Kidney epithelial cell (primary cell): ENCODE data around the gene WASF3. TPM values are rescaled to one million over a fixed set of nuclear protein-coding genes. Genes with fewer than 3 reads are reported as not detected.
A peak's percentile ranks its signal among the peaks of the same experiment; 100 is the strongest.

Experiments
- DNase-seq: peaks from one replicate; pipeline ENCODE4 v3.0.0-alpha.2; 2010; ENCODE audit warnings: low read depth
- H3K27me3 ChIP-seq: 2 replicates; pipeline ENCODE4 v1.6.0; 2011; ENCODE audit warnings: low read length; ENCODE audit not compliant: control insufficient read depth, insufficient read depth
- H3K36me3 ChIP-seq: 2 replicates; pipeline ENCODE4 v1.5.1; 2011; ENCODE audit warnings: low read length; ENCODE audit not compliant: control insufficient read depth, insufficient read depth
- H3K4me3 ChIP-seq: 2 replicates; pipeline ENCODE4 v1.5.1; 2011; ENCODE audit warnings: low read depth, mild to moderate bottlenecking, control low read depth, low read length
- total RNA-seq: library from RNA; depleted of rRNA; stranded (reverse); fragments of >200 nt; gene quantifications from 2 replicates; pipeline ENCODE4 v1.2.3, GENCODE V29; 2015
- TF ChIP-seq, protein P1 (sequence below): IDR thresholded peaks from 2 replicates; pipeline ENCODE4 v1.5.1; 2011; ENCODE audit warnings: mild to moderate bottlenecking, moderate library complexity, low read length, control low read depth, inconsistent platforms; ENCODE audit not compliant: insufficient read depth, poor library complexity, severe bottlenecking

WASF3 gene
- total RNA-seq, 1 donor from 2014 or later = 11.5 TPM

DNA sequence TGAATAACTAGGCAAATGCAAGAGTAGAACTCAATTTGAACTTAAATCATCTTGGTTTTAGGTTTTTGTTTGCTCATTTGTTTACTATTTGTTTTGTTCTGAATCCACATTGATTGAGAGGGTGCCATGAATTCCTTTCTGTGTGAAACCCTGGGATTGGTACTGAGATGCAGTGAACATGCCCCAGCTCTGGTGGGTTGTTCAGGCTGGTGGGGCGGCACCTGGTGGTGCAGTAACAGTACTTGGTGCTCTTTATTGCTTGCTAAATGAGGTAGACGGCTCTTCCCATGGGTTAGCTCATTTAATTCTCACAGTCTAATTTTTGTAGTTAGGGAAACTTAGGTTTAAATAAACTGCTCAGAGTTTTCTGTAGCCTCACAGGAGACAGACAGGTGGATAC is 48.4 kb downstream of the WASF3 start:
- DNase-seq = no peak
- Histone ChIP-seq H3K36me3 (no peaks in the 10 kb centered on the region), H3K4me3 (no peak overlapping the region), H3K27me3 (no peaks in the 10 kb centered on the region)
- TF ChIP-seq, protein P1, sequence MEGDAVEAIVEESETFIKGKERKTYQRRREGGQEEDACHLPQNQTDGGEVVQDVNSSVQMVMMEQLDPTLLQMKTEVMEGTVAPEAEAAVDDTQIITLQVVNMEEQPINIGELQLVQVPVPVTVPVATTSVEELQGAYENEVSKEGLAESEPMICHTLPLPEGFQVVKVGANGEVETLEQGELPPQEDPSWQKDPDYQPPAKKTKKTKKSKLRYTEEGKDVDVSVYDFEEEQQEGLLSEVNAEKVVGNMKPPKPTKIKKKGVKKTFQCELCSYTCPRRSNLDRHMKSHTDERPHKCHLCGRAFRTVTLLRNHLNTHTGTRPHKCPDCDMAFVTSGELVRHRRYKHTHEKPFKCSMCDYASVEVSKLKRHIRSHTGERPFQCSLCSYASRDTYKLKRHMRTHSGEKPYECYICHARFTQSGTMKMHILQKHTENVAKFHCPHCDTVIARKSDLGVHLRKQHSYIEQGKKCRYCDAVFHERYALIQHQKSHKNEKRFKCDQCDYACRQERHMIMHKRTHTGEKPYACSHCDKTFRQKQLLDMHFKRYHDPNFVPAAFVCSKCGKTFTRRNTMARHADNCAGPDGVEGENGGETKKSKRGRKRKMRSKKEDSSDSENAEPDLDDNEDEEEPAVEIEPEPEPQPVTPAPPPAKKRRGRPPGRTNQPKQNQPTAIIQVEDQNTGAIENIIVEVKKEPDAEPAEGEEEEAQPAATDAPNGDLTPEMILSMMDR = peak; percentile 6

DNA sequence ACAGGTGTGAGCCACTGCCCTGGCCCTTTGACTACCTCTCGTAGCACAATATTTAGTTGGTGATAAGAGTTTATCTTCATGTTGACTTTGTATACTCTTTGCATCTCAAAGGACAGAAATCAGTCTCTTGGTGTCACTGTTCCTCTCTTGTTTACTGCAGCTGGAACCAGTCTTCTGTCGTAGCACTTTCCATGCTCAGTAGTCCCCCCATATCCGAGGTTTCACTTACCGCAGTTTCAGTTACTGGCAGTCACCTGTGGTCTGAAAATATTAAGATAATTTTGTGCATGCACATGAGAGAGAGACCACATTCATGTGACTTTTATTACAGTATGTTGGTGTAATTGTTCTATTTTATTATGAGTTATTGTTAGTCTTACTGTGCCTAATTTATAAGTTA is 49.1 kb downstream of the WASF3 start:
- DNase-seq = no peak
- Histone ChIP-seq H3K36me3 (no peaks in the 10 kb centered on the region), H3K4me3 (no peak overlapping the region), H3K27me3 (no peaks in the 10 kb centered on the region)
- TF ChIP-seq, protein P1 = no peak

DNA sequence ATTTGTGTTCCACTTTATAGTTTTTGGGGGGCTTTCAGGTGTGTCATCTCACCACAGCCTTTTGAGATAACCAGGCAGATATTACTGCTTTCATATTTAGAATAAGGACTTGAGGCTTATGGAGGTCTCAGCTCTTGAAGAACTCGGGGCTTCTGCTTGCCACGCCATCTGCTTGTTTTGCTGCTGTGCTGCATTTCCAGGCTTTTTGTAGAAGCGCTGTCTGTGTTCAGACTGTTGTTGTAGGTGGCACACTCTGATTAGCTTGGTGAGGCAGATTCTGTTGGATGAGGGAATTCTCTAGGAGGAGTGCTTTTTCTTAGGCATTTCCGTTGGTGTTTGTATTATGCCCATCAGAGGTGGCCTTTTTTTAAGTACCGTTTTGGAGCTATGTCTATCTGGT is 57.2 kb downstream of the WASF3 start:
- no peaks in the 10 kb centered on the region for H3K36me3 ChIP-seq
- no peak for DNase-seq
- no peaks in the 10 kb centered on the region for H3K27me3 ChIP-seq
- no peak overlapping the region for H3K4me3 ChIP-seq
- TF ChIP-seq, protein P1 = no peak

DNA sequence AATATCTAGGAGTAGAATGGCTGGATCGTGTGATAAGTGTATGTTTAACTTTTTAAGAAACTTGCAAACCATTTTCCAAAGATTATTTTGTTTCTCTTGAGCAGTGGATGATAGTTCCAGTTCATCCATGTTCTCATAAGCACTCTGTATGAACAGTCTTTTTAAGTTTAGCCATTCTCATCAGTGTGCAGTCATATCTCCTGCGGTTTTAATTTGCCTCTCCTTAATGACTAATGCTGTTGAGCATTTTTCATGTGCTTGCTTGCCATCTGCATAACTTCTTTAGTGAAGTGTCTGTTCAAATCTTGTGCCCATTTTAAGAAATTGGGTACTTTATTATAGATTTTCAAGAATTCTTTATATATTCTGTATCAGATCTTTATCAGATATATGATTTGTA is 58.6 kb downstream of the WASF3 start:
- DNase-seq = no peak
- H3K36me3 ChIP-seq = no peaks in the 10 kb centered on the region
- no peak overlapping the region for H3K4me3 ChIP-seq
- no peaks in the 10 kb centered on the region for H3K27me3 ChIP-seq
- TF ChIP-seq, protein P1 = no peak

DNA sequence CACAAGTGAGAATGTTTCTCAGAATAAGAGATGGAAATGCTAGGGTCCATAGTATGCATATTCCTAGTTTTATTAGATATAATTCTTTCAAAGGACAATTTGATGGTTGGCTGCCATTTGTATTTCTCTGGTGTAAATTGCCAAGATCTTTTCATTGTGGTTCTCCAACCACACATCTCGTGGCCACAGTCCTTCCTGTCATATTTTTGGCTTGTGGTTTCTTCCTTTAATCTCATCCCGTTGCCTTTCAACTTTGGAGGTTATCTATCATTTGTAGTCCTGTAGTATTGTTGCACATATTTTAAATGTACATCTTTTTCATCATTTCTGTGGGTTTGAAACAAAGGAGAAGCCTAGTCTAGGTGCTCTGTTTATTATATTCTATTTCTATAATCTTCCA is 61.2 kb downstream of the WASF3 start:
- no peaks in the 10 kb centered on the region for H3K36me3 ChIP-seq
- TF ChIP-seq, protein P1 = no peak

DNA sequence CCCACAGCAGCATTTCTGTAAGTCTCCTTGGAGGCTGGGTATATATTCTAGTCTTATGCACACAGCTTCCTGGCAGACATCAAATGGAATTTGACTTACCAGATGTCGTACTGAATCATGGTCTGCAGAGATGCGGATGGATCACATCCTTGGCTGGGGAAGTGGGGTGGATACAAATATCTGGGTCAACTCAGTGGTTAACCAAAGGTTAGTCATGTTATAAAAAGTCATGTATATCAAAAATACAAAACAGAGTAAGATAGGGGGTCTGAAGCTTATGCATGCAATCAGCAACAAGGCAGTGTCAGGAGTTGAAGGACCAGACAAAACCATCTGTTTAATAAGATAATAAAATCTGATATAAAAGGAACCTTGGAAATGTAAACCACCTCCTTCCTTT is 61.9 kb downstream of the WASF3 start:
- Histone ChIP-seq H3K4me3 (no peak overlapping the region), H3K36me3 (no peaks in the 10 kb centered on the region), H3K27me3 (no peaks in the 10 kb centered on the region)
- TF ChIP-seq, protein P1 = no peak
- no peak for DNase-seq

More for the DNA sequence above, 61.2 kb downstream of the WASF3 start:
- no peak for DNase-seq
- Histone ChIP-seq H3K27me3 (no peaks in the 10 kb centered on the region), H3K4me3 (no peak overlapping the region)
